CD8-positive, alpha-beta memory T cell (primary cell): ENCODE measurements around the gene SAMD9. TPM values are rescaled to one million over a fixed set of nuclear protein-coding genes. Genes with fewer than 3 reads are reported as not detected.
A peak's percentile ranks its signal among the peaks of the same experiment; 100 is the strongest.
"Not testable (repeated sequence)": the region's sequence is repeated elsewhere in the genome, so short reads cannot be mapped to it uniquely, and the experiment has no call there.

Source experiments
- CTCF ChIA-PET: fragments of 350-600 bp; sonication (Branson Sonifier 250); formaldehyde crosslinking; loops from one replicate; lab custom pipeline; 2021; ENCODE audit warnings: antibody characterized with exemption; lab: Charles Lee
- POLR2A ChIA-PET: fragments of 350-600 bp; sonication (Branson Sonifier 250); formaldehyde crosslinking; loops from one replicate; lab custom pipeline; 2021; ENCODE audit warnings: antibody characterized with exemption; lab: Charles Lee
- DNase-seq, 5 donors: peaks; one replicate each; pipeline versions ENCODE4 v3.0.0 to v3.0.0-alpha.2; 2020 to 2022; ENCODE audit warnings: mixed read lengths in 1 of 5
- H3K27ac ChIP-seq: one replicate; pipeline ENCODE4 v1.7.0; 2013; ENCODE audit warnings: low read depth, mild to moderate bottlenecking, low read length, moderate library complexity
- H3K27me3 ChIP-seq: 2 replicates; pipeline ENCODE4 v1.7.0; 2013; ENCODE audit warnings: low read length, mild to moderate bottlenecking; ENCODE audit not compliant: insufficient read depth, poor library complexity, severe bottlenecking
- H3K36me3 ChIP-seq: 2 replicates; pipeline ENCODE4 v1.7.0; 2013; ENCODE audit warnings: mild to moderate bottlenecking, low read length, moderate library complexity; ENCODE audit not compliant: insufficient read depth
- H3K4me1 ChIP-seq: 2 replicates; pipeline ENCODE4 v1.7.0; 2013; ENCODE audit warnings: mild to moderate bottlenecking, low read length, moderate library complexity; ENCODE audit not compliant: insufficient read depth
- H3K4me3 ChIP-seq: 2 replicates; pipeline ENCODE4 v1.7.0; 2013; ENCODE audit warnings: mild to moderate bottlenecking, low read length
- H3K9me3 ChIP-seq: 2 replicates; pipeline ENCODE4 v1.7.0; 2013; ENCODE audit warnings: mild to moderate bottlenecking, low read length
- H3K27ac Mint-ChIP-seq, 8 donors: one replicate each; pipeline ENCODE4 v1.8.0; 2020 to 2021; ENCODE audit warnings: mixed read lengths in 8 of 8, mild to moderate bottlenecking in 6 of 8, inconsistent platforms in 3 of 8, moderate library complexity in 3 of 8
- H3K27me3 Mint-ChIP-seq, 2 donors: one replicate each; pipeline ENCODE4 v1.8.0; 2020 to 2021; ENCODE audit warnings: mixed read lengths in 2 of 2, mild to moderate bottlenecking in 1 of 2, moderate library complexity in 1 of 2
- H3K36me3 Mint-ChIP-seq, 3 donors: one replicate each; pipeline ENCODE4 v1.8.0; 2020 to 2021; ENCODE audit warnings: mixed read lengths in 3 of 3, inconsistent platforms in 1 of 3, mild to moderate bottlenecking in 1 of 3
- H3K4me1 Mint-ChIP-seq, 3 donors: one replicate each; pipeline ENCODE4 v1.8.0; 2020 to 2021; ENCODE audit warnings: mixed read lengths in 3 of 3, inconsistent platforms in 1 of 3, mild to moderate bottlenecking in 1 of 3
- H3K4me3 Mint-ChIP-seq, 7 donors: one replicate each; pipeline ENCODE4 v1.8.0; 2020 to 2021; ENCODE audit warnings: mixed read lengths in 7 of 7, mild to moderate bottlenecking in 6 of 7, moderate library complexity in 4 of 7, inconsistent platforms in 2 of 7
- H3K9me3 Mint-ChIP-seq, 5 donors: one replicate each; pipeline ENCODE4 v1.8.0; 2020 to 2022; ENCODE audit warnings: mixed read lengths in 5 of 5, mild to moderate bottlenecking in 3 of 5, moderate library complexity in 2 of 5, inconsistent platforms in 1 of 5
- polyA plus RNA-seq: library from polyadenylated mRNA; unstranded; fragments of 300-500 nt; fragmentation: Illumina TruSeq; gene quantifications from one replicate; pipeline ENCODE4 v1.2.3, GENCODE V29; 2021
- total RNA-seq, 2 experiments: library from RNA; stranded (reverse); gene quantifications; one replicate each; pipeline ENCODE4 v1.2.3, GENCODE V29; 2021

Gene SAMD9
- total and polyA plus RNA-seq, 3 experiments from 2014 or later: 9.3 to 28.4 (median 9.4) TPM

DNA sequence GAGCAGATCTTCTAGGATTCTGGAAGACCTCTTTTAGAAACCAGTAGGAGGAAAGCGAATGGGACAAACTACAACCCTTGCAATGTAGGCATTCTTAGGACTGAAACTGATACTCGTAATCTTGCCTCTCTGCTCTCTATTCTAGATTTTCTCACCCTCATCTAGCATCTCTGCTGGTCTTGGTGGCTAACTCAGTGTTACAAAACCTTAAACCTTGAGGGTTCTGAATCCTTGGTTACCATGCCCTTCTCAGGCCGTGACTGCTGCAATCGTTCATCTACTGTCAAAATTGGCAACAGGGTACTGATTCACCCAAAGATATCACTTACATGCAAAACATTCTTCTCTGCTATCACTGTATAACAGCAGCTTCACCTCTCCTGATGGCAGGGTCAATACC, 55.2 kb downstream of the SAMD9 start:
- no peak overlapping the region for H3K4me3 ChIP-seq
- H3K27ac Mint-ChIP-seq: no peak overlapping the region
- peaks cover 0 to 3% (median 0%) of the 10 kb centered on the region in 5 donors for H3K9me3 Mint-ChIP-seq
- H3K36me3 Mint-ChIP-seq: no peaks in the 10 kb centered on the region
- H3K27me3 ChIP-seq: no peaks in the 10 kb centered on the region
- H3K27me3 Mint-ChIP-seq: peaks cover 2 to 5% of the 10 kb centered on the region in 2 donors
- H3K9me3 ChIP-seq: no peaks in the 10 kb centered on the region
- POLR2A ChIA-PET: no interaction called here
- no peak for DNase-seq
- CTCF ChIA-PET: no interaction called here
- no peaks in the 10 kb centered on the region for H3K4me1 Mint-ChIP-seq
- no peak overlapping the region for H3K4me3 Mint-ChIP-seq
- no peak overlapping the region for H3K27ac ChIP-seq
- H3K4me1 ChIP-seq: no peaks in the 10 kb centered on the region
- H3K36me3 ChIP-seq: no peaks in the 10 kb centered on the region

DNA sequence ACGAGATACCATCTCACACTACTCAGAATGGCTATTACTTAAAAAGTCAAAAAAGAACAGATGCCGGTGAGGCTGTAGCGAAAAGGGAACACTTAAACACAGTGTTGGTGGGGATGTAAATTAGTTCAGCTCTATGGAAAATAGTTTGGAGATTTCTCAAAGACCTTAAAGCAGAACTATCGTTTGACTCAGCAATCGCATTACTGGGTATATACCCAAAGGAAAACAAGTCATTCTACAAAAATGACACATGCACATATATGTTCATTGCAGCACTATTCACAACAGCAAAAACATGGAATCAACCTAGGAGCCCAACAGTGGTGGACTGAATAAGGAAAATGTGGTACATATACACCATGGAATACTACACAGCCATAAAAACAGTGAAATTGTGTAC, 56.9 kb downstream of the SAMD9 start:
- ChIA-PET CTCF (no interaction called here), POLR2A (no interaction called here)
- H3K27me3 ChIP-seq: no peaks in the 10 kb centered on the region
- Mint-ChIP-seq H3K4me3 (no peak overlapping the region), H3K9me3 (peaks cover 0 to 3% (median 0%) of the 10 kb centered on the region in 5 donors), H3K27me3 (peaks cover 2 to 5% of the 10 kb centered on the region in 2 donors), H3K4me1 (no peaks in the 10 kb centered on the region), H3K36me3 (no peaks in the 10 kb centered on the region), H3K27ac (no peak overlapping the region)
- no peak overlapping the region for H3K27ac ChIP-seq
- no peak for DNase-seq
- no peaks in the 10 kb centered on the region for H3K36me3 ChIP-seq
- H3K4me3 ChIP-seq: no peak overlapping the region
- no peaks in the 10 kb centered on the region for H3K9me3 ChIP-seq
- H3K4me1 ChIP-seq: no peaks in the 10 kb centered on the region

DNA sequence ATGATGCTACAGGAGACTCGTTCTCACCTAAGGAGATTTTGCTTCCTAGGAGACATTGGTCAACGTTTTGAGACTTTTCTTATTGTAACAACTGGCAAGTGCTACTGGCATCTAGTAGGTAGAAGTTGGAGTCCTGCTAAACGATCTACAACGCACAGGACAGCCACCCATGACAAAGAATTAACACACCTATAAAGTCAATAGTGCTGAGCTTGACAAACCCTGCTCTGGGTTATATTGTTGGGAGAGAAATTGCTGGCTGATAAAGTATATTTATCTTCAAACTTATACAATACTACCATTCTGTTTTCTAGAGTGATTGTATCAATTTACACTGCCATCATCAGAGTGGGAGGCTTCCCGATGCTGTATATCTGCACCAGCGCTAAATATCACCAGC, 57.8 kb downstream of the SAMD9 start:
- no peak for DNase-seq
- no peak overlapping the region for H3K4me3 ChIP-seq
- H3K27ac ChIP-seq: no peak overlapping the region
- POLR2A ChIA-PET: no interaction called here
- peaks cover 0 to 5% of the 10 kb centered on the region in 2 donors for H3K27me3 Mint-ChIP-seq
- no peaks in the 10 kb centered on the region for H3K9me3 Mint-ChIP-seq
- no peaks in the 10 kb centered on the region for H3K9me3 ChIP-seq
- H3K36me3 Mint-ChIP-seq: no peaks in the 10 kb centered on the region
- no peak overlapping the region for H3K4me3 Mint-ChIP-seq
- H3K4me1 ChIP-seq: no peaks in the 10 kb centered on the region
- no peaks in the 10 kb centered on the region for H3K4me1 Mint-ChIP-seq
- H3K27ac Mint-ChIP-seq: no peak overlapping the region
- H3K27me3 ChIP-seq: no peaks in the 10 kb centered on the region
- H3K36me3 ChIP-seq: no peaks in the 10 kb centered on the region
- CTCF ChIA-PET: no interaction called here

DNA sequence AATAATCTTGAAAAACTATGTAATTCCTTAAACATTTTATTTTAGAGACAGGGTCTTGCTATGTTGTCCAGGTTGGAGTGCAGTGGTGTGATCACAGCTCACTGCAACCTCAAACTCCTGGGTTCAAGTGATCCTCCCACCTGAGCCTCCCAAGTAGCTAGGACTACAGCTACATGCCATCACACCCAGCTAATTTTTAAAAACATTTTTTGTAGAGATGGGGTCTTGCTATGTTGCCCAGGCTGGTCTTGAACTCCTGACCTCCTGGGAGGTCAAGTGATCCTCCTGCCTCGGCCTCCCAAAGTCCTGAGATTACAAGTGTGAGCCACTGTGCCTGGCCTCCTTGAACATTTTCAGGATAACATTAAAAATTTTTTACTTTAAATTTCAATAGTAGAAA, 61.2 kb downstream of the SAMD9 start:
- H3K4me1 ChIP-seq, H3K4me1 Mint-ChIP-seq, H3K9me3 ChIP-seq, H3K36me3 Mint-ChIP-seq, DNase-seq, H3K36me3 ChIP-seq, H3K27me3 Mint-ChIP-seq, H3K4me3 Mint-ChIP-seq, H3K4me3 ChIP-seq, H3K27ac Mint-ChIP-seq, H3K9me3 Mint-ChIP-seq, H3K27ac ChIP-seq, H3K27me3 ChIP-seq, POLR2A ChIA-PET: not testable (repeated sequence)
- CTCF ChIA-PET: interaction anchor here (0.9 kb wide), 1 partner anchor 436 kb away, joined by 4 read pairs; no protein-coding TSS in a partner anchor

DNA sequence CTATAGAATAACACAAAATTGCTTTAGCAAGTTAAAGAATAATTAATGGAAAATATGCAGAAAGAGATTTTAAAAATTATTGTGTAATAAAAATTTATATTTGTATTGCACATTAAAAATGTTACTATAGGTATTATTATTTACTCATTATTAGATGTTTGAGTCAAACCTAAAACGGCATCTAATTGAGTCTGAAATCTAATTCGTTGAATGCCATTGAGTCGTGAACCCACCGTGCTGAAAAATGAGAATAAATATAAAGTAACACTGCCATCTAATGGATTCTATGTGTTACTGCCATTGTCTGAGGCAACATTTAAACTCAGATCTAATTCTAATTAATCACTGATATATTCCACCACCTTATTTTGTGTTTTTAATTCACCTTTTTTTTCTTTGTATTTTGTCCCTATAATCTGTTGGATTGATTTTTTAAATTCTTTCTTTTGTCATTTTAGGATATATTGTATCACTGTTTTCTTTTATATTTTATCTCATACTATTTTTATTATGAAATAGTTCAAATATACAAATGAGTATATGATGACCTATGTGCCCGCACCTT, 62.2 kb downstream of the SAMD9 start:
- no peak overlapping the region for H3K4me3 ChIP-seq
- no peaks in the 10 kb centered on the region for H3K4me1 ChIP-seq
- Mint-ChIP-seq H3K4me3 (no peak overlapping the region), H3K27me3 (peaks cover 0 to 2% of the 10 kb centered on the region in 2 donors), H3K36me3 (no peaks in the 10 kb centered on the region), H3K4me1 (no peaks in the 10 kb centered on the region), H3K9me3 (no peaks in the 10 kb centered on the region), H3K27ac (no peak overlapping the region)
- H3K36me3 ChIP-seq: no peaks in the 10 kb centered on the region
- H3K27ac ChIP-seq: no peak overlapping the region
- H3K9me3 ChIP-seq: no peaks in the 10 kb centered on the region
- DNase-seq: peak in 2 of 5 donors; percentile 34 to 35
- POLR2A ChIA-PET: no interaction called here
- no peaks in the 10 kb centered on the region for H3K27me3 ChIP-seq
- CTCF ChIA-PET: no interaction called here

DNA sequence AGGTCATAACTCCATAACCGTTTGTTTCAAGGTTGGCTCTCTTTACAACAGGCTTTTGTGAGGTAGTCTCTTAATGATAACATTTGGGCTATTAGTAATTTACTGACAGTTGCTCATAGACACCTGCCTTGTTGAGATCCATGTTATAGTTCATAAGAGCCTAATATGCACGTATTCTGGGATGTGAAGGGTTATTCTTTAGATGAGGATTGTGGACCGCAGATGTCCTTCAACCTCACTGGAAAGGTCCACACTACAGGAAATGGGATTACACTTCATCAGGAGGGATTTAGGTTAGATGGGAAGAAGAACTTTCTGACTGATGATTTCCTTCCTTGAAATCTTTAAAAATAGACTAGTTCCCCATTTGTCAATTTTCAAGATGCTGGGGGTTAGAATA, 62.8 kb downstream of the SAMD9 start:
- Histone ChIP-seq H3K27ac (no peak overlapping the region), H3K36me3 (no peaks in the 10 kb centered on the region), H3K4me1 (no peaks in the 10 kb centered on the region), H3K27me3 (no peaks in the 10 kb centered on the region), H3K9me3 (no peaks in the 10 kb centered on the region), H3K4me3 (no peak overlapping the region)
- Mint-ChIP-seq H3K27me3 (peaks cover 0 to 2% of the 10 kb centered on the region in 2 donors), H3K4me1 (no peaks in the 10 kb centered on the region), H3K4me3 (no peak overlapping the region), H3K9me3 (no peaks in the 10 kb centered on the region), H3K27ac (no peak overlapping the region), H3K36me3 (no peaks in the 10 kb centered on the region)
- ChIA-PET CTCF (no interaction called here), POLR2A (no interaction called here)
- DNase-seq: no peak

DNA sequence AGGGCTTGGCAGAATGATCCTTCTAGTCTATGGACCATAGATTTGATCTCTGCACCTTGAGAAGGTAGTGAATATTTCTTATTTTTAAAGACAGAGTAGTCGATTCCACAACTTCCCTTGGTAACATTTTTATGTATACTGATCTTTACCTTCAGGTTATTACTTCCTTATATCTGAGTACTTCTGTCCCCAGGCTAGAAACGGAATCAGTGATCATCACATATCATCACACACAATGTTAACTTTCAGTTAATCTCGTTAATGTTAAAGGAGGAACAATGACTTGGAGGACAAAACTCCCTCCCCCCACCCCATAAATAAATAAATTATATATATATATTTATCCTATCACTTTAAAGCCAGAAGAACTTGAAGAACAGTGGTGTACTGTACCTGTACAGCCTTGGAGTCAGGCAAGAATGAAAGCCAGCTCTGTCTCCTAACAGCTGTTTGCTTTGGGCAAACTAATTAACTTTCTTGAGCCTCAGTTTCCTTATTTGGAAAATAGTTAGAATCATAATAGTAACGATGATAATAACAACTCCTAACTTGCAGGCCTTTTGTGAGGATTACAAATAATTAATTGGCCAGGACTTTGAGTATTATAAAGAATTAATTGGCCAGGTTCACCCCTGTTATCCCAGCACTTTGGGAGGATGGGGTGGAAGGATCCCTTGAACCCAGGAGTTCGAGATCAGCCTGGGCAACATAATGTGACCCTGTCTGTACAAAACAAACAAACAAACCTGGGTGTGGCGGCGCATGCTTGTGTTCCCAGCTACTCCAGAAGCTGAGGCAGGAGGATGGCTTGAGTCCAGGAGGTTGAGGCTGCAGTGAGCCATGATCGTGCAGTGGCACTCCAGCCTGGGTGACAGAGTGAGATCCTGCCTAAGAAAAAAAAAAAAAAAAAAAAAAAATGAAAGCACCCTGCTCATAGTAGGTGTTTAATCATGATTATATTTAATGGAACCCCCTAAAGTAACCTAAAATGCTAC, 63.5 kb downstream of the SAMD9 start:
- H3K9me3 ChIP-seq: no peaks in the 10 kb centered on the region
- POLR2A ChIA-PET: no interaction called here
- Mint-ChIP-seq H3K27me3 (peaks cover 0 to 2% of the 10 kb centered on the region in 2 donors), H3K36me3 (no peaks in the 10 kb centered on the region), H3K27ac (peak overlapping the region in 1 of 8 donors; percentile 32), H3K4me3 (no peak overlapping the region), H3K4me1 (no peaks in the 10 kb centered on the region), H3K9me3 (no peaks in the 10 kb centered on the region)
- no peak for DNase-seq
- no peak overlapping the region for H3K27ac ChIP-seq
- no peaks in the 10 kb centered on the region for H3K4me1 ChIP-seq
- H3K4me3 ChIP-seq: no peak overlapping the region
- no peaks in the 10 kb centered on the region for H3K27me3 ChIP-seq
- CTCF ChIA-PET: interaction anchor here (0.7 kb wide), 1 partner anchor 105 kb away, joined by 3 read pairs; no protein-coding TSS in a partner anchor
- H3K36me3 ChIP-seq: no peaks in the 10 kb centered on the region
